B cell (primary cell): ENCODE data around the gene LSM12. TPM values are rescaled to one million over a fixed set of nuclear protein-coding genes. Genes with fewer than 3 reads are reported as not detected.

Experiments used
- ATAC-seq: fragments of 200-7000 bp; cut with Tn5 transposase; one replicate; pipeline ENCODE4 v1.10.0; 2021; ENCODE audit warnings: low read depth, mild to moderate bottlenecking, moderate number of reproducible peaks, moderate library complexity
- CTCF ChIA-PET: fragments of 350-600 bp; sonication (Branson Sonifier 250); formaldehyde crosslinking; loops from one replicate; lab custom pipeline; 2021; ENCODE audit warnings: antibody characterized with exemption, inconsistent platforms; lab: Charles Lee
- POLR2A ChIA-PET: fragments of 350-600 bp; sonication (Branson Sonifier 250); formaldehyde crosslinking; loops from one replicate; lab custom pipeline; 2021; ENCODE audit warnings: antibody characterized with exemption; lab: Charles Lee
- DNase-seq: peaks from one replicate; pipeline ENCODE4 v3.0.0; 2013
- H2AFZ ChIP-seq: 2 replicates; pipeline ENCODE4 v1.6.1; 2012; ENCODE audit warnings: mild to moderate bottlenecking, low read depth, low read length; ENCODE audit not compliant: insufficient read depth, poor library complexity, severe bottlenecking
- H3K27ac ChIP-seq, 2 donors: 1 replicate in 1 of 2; 2 replicates in 1 of 2; pipeline ENCODE4 v1.5.1; 2012 to 2013; ENCODE audit warnings: low read length in 2 of 2, mild to moderate bottlenecking in 2 of 2, moderate library complexity in 1 of 2
- H3K27me3 ChIP-seq, 4 experiments: fragments of 200-600 bp in 1 of 4; sonication (generic) in 1 of 4; replicated peaks in 1 of 4; 1 replicate in 2 of 4; 2 replicates in 2 of 4; pipeline versions ENCODE4 v1.6.1 to v1.7.0; 2013 to 2016; ENCODE audit warnings: low read length in 3 of 4, mild to moderate bottlenecking in 2 of 4, mixed read lengths in 1 of 4, moderate library complexity in 1 of 4; ENCODE audit not compliant: insufficient read depth in 4 of 4, control insufficient read depth in 3 of 4; ENCODE audit errors: control extremely low read depth in 1 of 4
- H3K36me3 ChIP-seq, 2 experiments: replicated peaks in 1 of 2; 1 replicate in 1 of 2; 2 replicates in 1 of 2; pipeline versions ENCODE4 v1.6.1 to v1.7.1; 2013; ENCODE audit warnings: low read length in 1 of 2; ENCODE audit not compliant: insufficient read depth in 2 of 2, control insufficient read depth in 1 of 2; ENCODE audit errors: control extremely low read depth in 1 of 2, extremely low read depth in 1 of 2
- H3K4me1 ChIP-seq, 2 donors: fragments of 200-600 bp in 1 of 2; sonication (generic) in 1 of 2; 1 replicate in 1 of 2; 2 replicates in 1 of 2; pipeline versions ENCODE4 v1.5.1 to v1.6.1; 2013 to 2017; ENCODE audit warnings: low read length in 2 of 2; ENCODE audit not compliant: control insufficient read depth in 2 of 2, insufficient read depth in 2 of 2
- H3K4me2 ChIP-seq: replicated peaks from 2 replicates; pipeline ENCODE3; 2012; ENCODE audit warnings: mild to moderate bottlenecking, low read depth, low read length; ENCODE audit not compliant: poor library complexity, severe bottlenecking
- H3K4me3 ChIP-seq, 5 experiments: fragments of 200-600 bp in 1 of 5; sonication (generic) in 1 of 5; 1 replicate in 3 of 5; 2 replicates in 2 of 5; pipeline versions ENCODE4 v1.5.1 to v1.7.0; 2011 to 2016; ENCODE audit warnings: low read length in 4 of 5, mild to moderate bottlenecking in 4 of 5, low read depth in 2 of 5, control low read depth in 1 of 5, moderate library complexity in 1 of 5; ENCODE audit not compliant: insufficient read depth in 1 of 5; ENCODE audit errors: control extremely low read depth in 1 of 5, extremely low read depth in 1 of 5
- H3K79me2 ChIP-seq: fragments of 200-600 bp; sonication (generic); one replicate; pipeline ENCODE4 v1.6.0; 2016; ENCODE audit warnings: low read length; ENCODE audit not compliant: control insufficient read depth, insufficient read depth
- H3K9ac ChIP-seq: fragments of 200-600 bp; sonication (generic); 2 replicates; pipeline ENCODE4 v1.6.1; 2017; ENCODE audit warnings: mild to moderate bottlenecking, low read length, moderate library complexity
- H3K9me3 ChIP-seq, 3 donors: one replicate each; pipeline versions ENCODE4 v1.6.1 to v1.7.1; 2013; ENCODE audit warnings: low read length in 2 of 3; ENCODE audit not compliant: control insufficient read depth in 2 of 3, insufficient read depth in 1 of 3; ENCODE audit errors: control extremely low read depth in 1 of 3
- H4K20me1 ChIP-seq: 2 replicates; pipeline ENCODE4 v1.6.0; 2012; ENCODE audit warnings: mild to moderate bottlenecking, low read length; ENCODE audit not compliant: insufficient read depth, control insufficient read depth, poor library complexity, severe bottlenecking
- H3K27ac Mint-ChIP-seq: one replicate; pipeline ENCODE4 v1.8.0; 2021; ENCODE audit warnings: mixed read lengths
- H3K27me3 Mint-ChIP-seq: one replicate; pipeline ENCODE4 v1.8.0; 2021; ENCODE audit warnings: mixed read lengths
- H3K4me1 Mint-ChIP-seq: one replicate; pipeline ENCODE4 v1.8.0; 2021; ENCODE audit warnings: mixed read lengths
- H3K4me3 Mint-ChIP-seq: one replicate; pipeline ENCODE4 v1.8.0; 2021; ENCODE audit warnings: mixed read lengths
- H3K9me3 Mint-ChIP-seq: one replicate; pipeline ENCODE4 v1.8.0; 2022; ENCODE audit warnings: mixed read lengths; ENCODE audit not compliant: insufficient read depth
- EZH2 ChIP-seq: IDR thresholded peaks from 2 replicates; pipeline ENCODE4 v1.6.1; 2012; ENCODE audit warnings: borderline replicate concordance, low read depth, mild to moderate bottlenecking, moderate library complexity, low read length; ENCODE audit not compliant: insufficient read depth, poor library complexity, severe bottlenecking
- WGBS: methylation state at CpG from one replicate; pipeline ENCODE4 v1.1.5; 2013; ENCODE audit warnings: missing lambda C conversion rate; ENCODE audit not compliant: insufficient coverage; 5-methylcytosine and 5-hydroxymethylcytosine counted together
- intact Hi-C: fragments of 100-400 bp; cut with micrococcal nuclease; formaldehyde crosslinking; loops from one replicate; pipeline ENCODE4 v1.10.0; 2022
- polyA plus RNA-seq: library from polyadenylated mRNA; depleted of rRNA; stranded (reverse); fragments of >200 nt; gene quantifications from 2 replicates; pipeline ENCODE4 v1.2.3, GENCODE V29; 2012
- total RNA-seq, 2 donors: library from RNA; stranded (reverse); fragments of 120-200 nt in 1 of 2; gene quantifications; 1 replicate in 1 of 2; 2 replicates in 1 of 2; pipeline versions ENCODE4 v1.2.3 to v1.2.4, GENCODE V29; 2013 to 2022
- TF ChIP-seq, protein P1 (sequence below): fragments of 200-600 bp; IDR thresholded peaks from one replicate; pipeline ENCODE4 v1.8.0; 2022; ENCODE audit warnings: antibody characterized with exemption, mild to moderate bottlenecking

The LSM12 gene
- total and polyA plus RNA-seq, 2 donors (not counting 1 experiment from before 2014, with no cell fraction given) = 16.8 to 31.2 TPM

DNA sequence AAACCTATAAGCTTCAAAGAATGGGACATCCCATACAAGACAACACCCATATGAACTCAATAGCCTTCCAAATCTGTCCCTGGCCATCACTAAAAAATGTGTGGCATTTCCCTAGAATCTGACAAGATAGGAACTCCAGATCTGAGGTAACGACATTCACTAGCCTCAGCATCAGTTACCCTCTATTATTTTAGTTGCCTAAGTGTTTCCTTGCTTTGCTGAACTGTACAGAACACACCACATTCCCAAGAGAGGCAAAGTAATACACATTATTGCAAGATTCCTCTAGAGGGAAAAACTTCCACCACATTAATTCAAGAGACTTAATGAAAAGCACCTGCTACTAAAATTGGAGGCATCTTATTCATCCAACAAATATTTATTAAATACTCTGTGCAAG lies 5.0 kb downstream of the LSM12 start:
- peaks cover 87% of the 10 kb centered on the region for H3K79me2 ChIP-seq
- no peaks in the 10 kb centered on the region for H3K9me3 Mint-ChIP-seq
- DNase-seq = no peak
- no peak overlapping the region for H2AFZ ChIP-seq
- H3K4me3 Mint-ChIP-seq = no peak overlapping the region
- TF ChIP-seq EZH2 = no peak
- TF ChIP-seq, protein P1, sequence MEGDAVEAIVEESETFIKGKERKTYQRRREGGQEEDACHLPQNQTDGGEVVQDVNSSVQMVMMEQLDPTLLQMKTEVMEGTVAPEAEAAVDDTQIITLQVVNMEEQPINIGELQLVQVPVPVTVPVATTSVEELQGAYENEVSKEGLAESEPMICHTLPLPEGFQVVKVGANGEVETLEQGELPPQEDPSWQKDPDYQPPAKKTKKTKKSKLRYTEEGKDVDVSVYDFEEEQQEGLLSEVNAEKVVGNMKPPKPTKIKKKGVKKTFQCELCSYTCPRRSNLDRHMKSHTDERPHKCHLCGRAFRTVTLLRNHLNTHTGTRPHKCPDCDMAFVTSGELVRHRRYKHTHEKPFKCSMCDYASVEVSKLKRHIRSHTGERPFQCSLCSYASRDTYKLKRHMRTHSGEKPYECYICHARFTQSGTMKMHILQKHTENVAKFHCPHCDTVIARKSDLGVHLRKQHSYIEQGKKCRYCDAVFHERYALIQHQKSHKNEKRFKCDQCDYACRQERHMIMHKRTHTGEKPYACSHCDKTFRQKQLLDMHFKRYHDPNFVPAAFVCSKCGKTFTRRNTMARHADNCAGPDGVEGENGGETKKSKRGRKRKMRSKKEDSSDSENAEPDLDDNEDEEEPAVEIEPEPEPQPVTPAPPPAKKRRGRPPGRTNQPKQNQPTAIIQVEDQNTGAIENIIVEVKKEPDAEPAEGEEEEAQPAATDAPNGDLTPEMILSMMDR = no peak
- H3K4me2 ChIP-seq = no peak overlapping the region
- H3K27me3 ChIP-seq = no peaks in the 10 kb centered on the region
- CTCF ChIA-PET = interaction anchor here (0.7 to 0.9 kb wide), 2 partner anchors 64 to 286 kb away, joined by 3 to 4 read pairs; no protein-coding TSS in a partner anchor
- ATAC-seq = no peak
- 100% methylated on average over 1 of the region's 1 CpG for WGBS
- H4K20me1 ChIP-seq = peaks cover 14% of the 10 kb centered on the region
- H3K9me3 ChIP-seq = no peaks in the 10 kb centered on the region
- H3K4me1 Mint-ChIP-seq = peaks cover 31% of the 10 kb centered on the region
- no peak overlapping the region for H3K9ac ChIP-seq
- H3K4me3 ChIP-seq = no peak overlapping the region
- POLR2A ChIA-PET = no interaction called here
- H3K36me3 ChIP-seq = peaks cover 3 to 40% of the 10 kb centered on the region in 2 experiments
- no peaks in the 10 kb centered on the region for H3K27me3 Mint-ChIP-seq
- no peak overlapping the region for H3K27ac ChIP-seq
- intact Hi-C loops = no loop called here
- H3K4me1 ChIP-seq = peaks cover 6 to 7% of the 10 kb centered on the region in 2 donors
- H3K27ac Mint-ChIP-seq = no peak overlapping the region

DNA sequence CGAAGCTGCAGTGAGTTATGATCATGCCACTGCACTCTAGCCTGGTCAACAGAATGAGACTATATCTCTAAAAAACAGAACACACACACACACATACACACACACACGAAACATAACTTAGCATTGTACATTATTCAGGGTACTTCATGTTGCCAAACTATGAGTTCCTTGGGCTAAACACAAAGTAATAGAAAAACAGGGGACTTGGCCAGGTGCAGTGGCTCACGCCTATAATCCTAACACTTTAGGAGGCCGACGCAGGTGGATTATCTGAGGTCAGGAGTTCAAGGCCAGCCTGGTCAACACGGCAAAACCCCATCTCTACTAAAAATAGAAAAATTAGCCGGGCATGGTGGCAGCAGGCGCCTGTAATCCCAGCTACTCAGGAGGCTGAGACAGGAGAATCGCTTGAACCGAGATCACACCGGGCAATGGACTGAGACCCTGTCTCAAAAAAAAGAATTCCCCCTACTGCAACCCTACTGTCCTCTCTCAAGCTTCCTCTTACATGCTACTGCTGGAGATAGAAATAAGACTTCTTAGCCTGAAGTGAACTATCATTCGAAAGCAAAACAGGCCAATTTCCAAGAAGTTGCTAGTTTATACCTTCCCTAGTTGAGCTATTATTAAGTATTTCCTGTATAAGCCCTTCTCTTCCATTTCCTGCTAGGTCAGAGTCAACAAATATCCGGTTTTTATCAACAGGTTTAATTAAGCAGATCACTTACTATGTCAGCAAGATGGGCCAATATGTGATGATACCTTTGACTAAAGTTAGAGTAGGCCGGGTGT lies 7.2 kb downstream of the LSM12 start:
- POLR2A ChIA-PET = no interaction called here
- intact Hi-C loops = no loop called here
- no peak overlapping the region for H3K27ac Mint-ChIP-seq

More for the DNA sequence above, 7.2 kb downstream of the LSM12 start:
- Histone ChIP-seq H3K79me2 (peaks cover 87% of the 10 kb centered on the region), H2AFZ (no peak overlapping the region), H4K20me1 (peaks cover 29% of the 10 kb centered on the region), H3K4me1 (no peaks in the 10 kb centered on the region), H3K9ac (no peak overlapping the region), H3K27ac (no peak overlapping the region), H3K27me3 (no peaks in the 10 kb centered on the region), H3K36me3 (peaks cover 6 to 49% of the 10 kb centered on the region in 2 experiments), H3K9me3 (no peaks in the 10 kb centered on the region), H3K4me3 (no peak overlapping the region), H3K4me2 (no peak overlapping the region)
- TF ChIP-seq, protein P1 = no peak
- no peak for TF ChIP-seq EZH2
- ATAC-seq = no peak
- WGBS = 98% methylated on average over 7 of the region's 14 CpGs
- DNase-seq = no peak
- CTCF ChIA-PET = no interaction called here
- Mint-ChIP-seq H3K9me3 (no peaks in the 10 kb centered on the region), H3K4me3 (no peak overlapping the region), H3K27me3 (no peaks in the 10 kb centered on the region), H3K4me1 (peaks cover 27% of the 10 kb centered on the region)
